BE2C (cell line): ENCODE data around the gene UBE2L6.

Experiments
- DNase-seq: peaks from one replicate; pipeline ENCODE4 v3.0.0-alpha.2; 2020
- H3K27me3 ChIP-seq: fragments of 250-450 bp; sonication (Bioruptor Pico); 2 replicates; pipeline ENCODE4 v1.5.1; 2020; ENCODE audit warnings: mild to moderate bottlenecking
- H3K36me3 ChIP-seq: fragments of 250-450 bp; sonication (Bioruptor Pico); 2 replicates; pipeline ENCODE4 v1.5.1; 2020; ENCODE audit warnings: mild to moderate bottlenecking
- H3K4me1 ChIP-seq: fragments of 250-450 bp; sonication (Bioruptor Pico); 2 replicates; pipeline ENCODE4 v1.5.1; 2020
- H3K4me3 ChIP-seq: 2 replicates; pipeline ENCODE4 v1.5.1; 2011; ENCODE audit warnings: low read depth, low read length
- H3K9me3 ChIP-seq: fragments of 250-450 bp; sonication (Bioruptor Pico); 2 replicates; pipeline ENCODE4 v1.5.1; 2020
- CTCF ChIP-seq: IDR thresholded peaks from 2 replicates; pipeline ENCODE4 v1.5.1; 2012; ENCODE audit warnings: mild to moderate bottlenecking, low read depth, low read length

Gene UBE2L6

GRCh38 chr11:57529012-57529411, 38.5 kb downstream of the UBE2L6 start:
- Histone ChIP-seq H3K36me3 (no peaks in the 10 kb centered on the region), H3K4me1 (no peaks in the 10 kb centered on the region), H3K4me3 (no peak overlapping the region), H3K9me3 (no peaks in the 10 kb centered on the region), H3K27me3 (no peaks in the 10 kb centered on the region)
- TF ChIP-seq CTCF, result no peak
- no peak for DNase-seq

- Histone ChIP-seq H3K36me3 (no peaks in the 10 kb centered on the region), H3K9me3 (no peaks in the 10 kb centered on the region), H3K27me3 (no peaks in the 10 kb centered on the region), H3K4me1 (no peaks in the 10 kb centered on the region), H3K4me3 (no peak overlapping the region)
- peak; percentile 80 for TF ChIP-seq CTCF
- DNase-seq, result peak; percentile 60
Measured at GRCh38 chr11:57527056-57527631, 40.3 kb downstream of the UBE2L6 start.

- no peak for TF ChIP-seq CTCF
Measured at GRCh38 chr11:57523419-57523818, 44.1 kb downstream of the UBE2L6 start.

GRCh38 chr11:57521116-57521515, 46.4 kb downstream of the UBE2L6 start:
- H3K4me3 ChIP-seq, result no peak overlapping the region
- no peaks in the 10 kb centered on the region for H3K9me3 ChIP-seq
- no peak for DNase-seq
- H3K4me1 ChIP-seq, result no peaks in the 10 kb centered on the region
- no peaks in the 10 kb centered on the region for H3K27me3 ChIP-seq
- no peaks in the 10 kb centered on the region for H3K36me3 ChIP-seq
- no peak for TF ChIP-seq CTCF

More at GRCh38 chr11:57523419-57523818, 44.1 kb downstream of the UBE2L6 start:
- Histone ChIP-seq H3K9me3 (no peaks in the 10 kb centered on the region), H3K4me1 (no peaks in the 10 kb centered on the region), H3K27me3 (no peaks in the 10 kb centered on the region), H3K4me3 (no peak overlapping the region), H3K36me3 (no peaks in the 10 kb centered on the region)
- DNase-seq, result no peak

GRCh38 chr11:57516061-57516443, 51.4 kb downstream of the UBE2L6 start:
- H3K4me3 ChIP-seq, result peak overlapping the region; percentile 72

More at GRCh38 chr11:57516061-57516443, 51.4 kb downstream of the UBE2L6 start:
- Histone ChIP-seq H3K36me3 (no peaks in the 10 kb centered on the region), H3K4me1 (no peaks in the 10 kb centered on the region), H3K9me3 (no peaks in the 10 kb centered on the region), H3K27me3 (no peaks in the 10 kb centered on the region)
- DNase-seq, result no peak
- TF ChIP-seq CTCF, result no peak
